SK-N-MC (cell line): Measurements from ENCODE around the gene PSMD14.

Experiments
- DNase-seq: peaks from one replicate; pipeline ENCODE4 v3.0.0-alpha.2; 2011; ENCODE audit warnings: low read depth, low spot score
- H3K27ac ChIP-seq: fragments of 200-600 bp; sonication (generic); 2 replicates; pipeline ENCODE4 v1.5.1; 2016; ENCODE audit warnings: mixed run types
- H3K36me3 ChIP-seq: fragments of 200-600 bp; sonication (generic); 2 replicates; pipeline ENCODE4 v1.6.1; 2017; ENCODE audit warnings: antibody characterized with exemption, low read length, mixed read lengths; ENCODE audit not compliant: insufficient read depth
- H3K4me3 ChIP-seq: fragments of 200-600 bp; sonication (generic); 2 replicates; pipeline ENCODE4 v1.5.1; 2016
- H3K9ac ChIP-seq: fragments of 200-600 bp; sonication (generic); 2 replicates; pipeline ENCODE4 v1.8.0; 2017; ENCODE audit warnings: mixed run types, mixed read lengths; ENCODE audit not compliant: insufficient read length
- H3K9me3 ChIP-seq: fragments of 200-600 bp; sonication (generic); 2 replicates; pipeline ENCODE4 v1.6.1; 2017; ENCODE audit warnings: low read depth, mild to moderate bottlenecking, antibody characterized with exemption, low read length, moderate library complexity, mixed read lengths
- EZH2 ChIP-seq: fragments of 200-600 bp; sonication (generic); IDR thresholded peaks from one replicate; pipeline ENCODE4 v1.6.1; 2017; ENCODE audit warnings: antibody characterized with exemption
- FOXP2 ChIP-seq: optimal IDR thresholded peaks from 2 replicates; pipeline ENCODE3; 2011; ENCODE audit warnings: mild to moderate bottlenecking, moderate library complexity; ENCODE audit not compliant: insufficient read depth; ENCODE audit errors: extremely low read length, control extremely low read depth
- POLR2AphosphoS5 ChIP-seq: IDR thresholded peaks from 2 replicates; pipeline ENCODE4 v1.6.1; 2012; ENCODE audit warnings: mild to moderate bottlenecking, low read depth, low read length, borderline replicate concordance

PSMD14 gene

DNA sequence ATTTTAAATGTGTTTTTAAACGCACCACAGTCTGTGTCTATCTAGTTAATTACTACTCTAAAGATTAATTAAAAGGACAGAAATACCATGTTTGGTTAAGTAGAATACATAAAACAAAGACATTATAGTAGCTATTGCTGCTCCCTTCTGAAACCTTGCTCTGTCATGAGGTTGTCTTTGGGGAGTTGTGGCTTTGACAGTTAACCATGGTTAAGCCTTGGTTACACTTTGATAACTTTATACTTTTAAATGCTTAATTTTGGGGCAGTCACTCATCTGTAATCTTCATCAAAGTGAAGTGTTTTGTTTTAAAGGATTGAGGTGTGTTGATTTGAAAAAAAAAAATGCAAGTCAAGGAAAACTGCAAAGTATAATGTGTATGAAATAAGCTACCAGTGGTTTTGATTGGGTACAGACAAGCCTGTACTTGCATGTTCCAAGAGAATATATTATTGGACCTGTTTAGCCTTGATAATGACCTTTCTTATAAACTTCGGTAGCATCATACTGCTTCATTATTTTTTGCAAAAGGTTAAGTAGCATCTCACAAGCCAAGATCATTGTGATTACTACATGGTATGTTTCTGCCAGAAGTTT, 78.1 kb downstream of the PSMD14 start:
- peaks cover 72% of the 10 kb centered on the region for H3K36me3 ChIP-seq
- no peak overlapping the region for H3K27ac ChIP-seq
- H3K4me3 ChIP-seq, result no peak overlapping the region
- H3K9ac ChIP-seq, result no peak overlapping the region
- no peak for DNase-seq
- TF ChIP-seq POLR2AphosphoS5, result no peak
- no peak for TF ChIP-seq FOXP2
- no peak for TF ChIP-seq EZH2
- H3K9me3 ChIP-seq, result no peaks in the 10 kb centered on the region

- Histone ChIP-seq H3K9me3 (no peaks in the 10 kb centered on the region), H3K9ac (no peak overlapping the region), H3K36me3 (peaks cover 84% of the 10 kb centered on the region), H3K27ac (no peak overlapping the region), H3K4me3 (no peak overlapping the region)
- TF ChIP-seq EZH2 (no peak), FOXP2 (no peak), POLR2AphosphoS5 (no peak)
- no peak for DNase-seq
Measured at GRCh38 chr2:161388146-161388779, 80.0 kb downstream of the PSMD14 start.

GRCh38 chr2:161391737-161392506, 83.7 kb downstream of the PSMD14 start:
- Histone ChIP-seq H3K9ac (no peak overlapping the region), H3K9me3 (no peaks in the 10 kb centered on the region), H3K36me3 (peaks cover 94% of the 10 kb centered on the region), H3K27ac (no peak overlapping the region), H3K4me3 (no peak overlapping the region)
- TF ChIP-seq FOXP2 (no peak), EZH2 (no peak), POLR2AphosphoS5 (no peak)
- DNase-seq, result no peak

- Histone ChIP-seq H3K27ac (no peak overlapping the region), H3K9ac (no peak overlapping the region), H3K36me3 (peaks cover 77% of the 10 kb centered on the region), H3K4me3 (no peak overlapping the region), H3K9me3 (no peaks in the 10 kb centered on the region)
- TF ChIP-seq FOXP2 (no peak), EZH2 (no peak), POLR2AphosphoS5 (no peak)
- no peak for DNase-seq
Measured at GRCh38 chr2:161400076-161400475, 91.9 kb downstream of the PSMD14 start.

DNA sequence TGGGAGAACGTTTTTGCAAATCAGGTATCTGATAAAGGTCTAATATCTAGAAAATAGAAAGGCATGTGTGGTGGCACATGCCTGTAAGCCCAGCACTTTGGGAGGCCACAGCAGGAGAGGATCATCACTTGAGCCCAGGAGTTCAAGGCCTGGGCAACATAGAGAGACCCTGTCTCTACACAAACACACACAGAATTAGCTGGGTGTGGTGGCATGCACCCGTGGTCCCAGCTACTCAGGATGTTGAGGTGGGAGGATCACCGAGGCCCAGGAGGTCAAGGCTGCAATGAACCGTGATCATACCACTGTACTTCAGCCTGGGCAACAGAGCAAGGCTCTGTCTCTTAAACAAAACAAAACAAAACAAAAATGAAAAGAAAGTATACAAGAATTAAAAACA, 94.1 kb downstream of the PSMD14 start:
- TF ChIP-seq EZH2 (no peak), FOXP2 (no peak), POLR2AphosphoS5 (no peak)
- Histone ChIP-seq H3K36me3 (peaks cover 58% of the 10 kb centered on the region), H3K27ac (no peak overlapping the region), H3K9me3 (no peaks in the 10 kb centered on the region), H3K9ac (no peak overlapping the region), H3K4me3 (no peak overlapping the region)
- no peak for DNase-seq

DNA sequence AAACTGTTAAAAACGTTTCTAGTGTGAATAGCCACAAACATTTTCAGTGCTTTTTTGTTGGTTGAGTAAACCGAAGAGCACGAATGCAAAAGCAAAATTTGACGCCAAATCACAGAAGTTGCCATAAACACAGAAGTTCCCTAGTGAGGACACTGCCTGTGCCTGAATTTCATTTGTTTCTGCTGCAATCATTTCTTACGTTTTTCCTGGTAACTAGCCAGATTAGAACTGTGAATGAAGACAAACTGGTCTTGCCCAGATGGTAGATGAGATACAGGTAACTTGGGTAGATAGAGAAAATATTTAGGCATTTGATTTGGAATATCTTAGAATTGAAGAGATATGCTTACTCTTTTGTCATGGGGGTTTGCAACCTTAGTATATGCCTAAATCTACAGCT, 98.1 kb downstream of the PSMD14 start:
- Histone ChIP-seq H3K4me3 (no peak overlapping the region), H3K27ac (no peak overlapping the region)
- no peak for DNase-seq

GRCh38 chr2:161407597-161407996, 99.4 kb downstream of the PSMD14 start:
- Histone ChIP-seq H3K9ac (no peak overlapping the region), H3K9me3 (no peaks in the 10 kb centered on the region), H3K4me3 (no peak overlapping the region), H3K36me3 (peaks cover 35% of the 10 kb centered on the region), H3K27ac (no peak overlapping the region)
- DNase-seq, result no peak
- TF ChIP-seq EZH2 (no peak), FOXP2 (no peak), POLR2AphosphoS5 (no peak)

More for the DNA sequence above, 98.1 kb downstream of the PSMD14 start:
- TF ChIP-seq FOXP2, result no peak
- TF ChIP-seq EZH2, result no peak
- no peak for TF ChIP-seq POLR2AphosphoS5
- Histone ChIP-seq H3K9me3 (no peaks in the 10 kb centered on the region), H3K9ac (no peak overlapping the region), H3K36me3 (peaks cover 37% of the 10 kb centered on the region)

DNA sequence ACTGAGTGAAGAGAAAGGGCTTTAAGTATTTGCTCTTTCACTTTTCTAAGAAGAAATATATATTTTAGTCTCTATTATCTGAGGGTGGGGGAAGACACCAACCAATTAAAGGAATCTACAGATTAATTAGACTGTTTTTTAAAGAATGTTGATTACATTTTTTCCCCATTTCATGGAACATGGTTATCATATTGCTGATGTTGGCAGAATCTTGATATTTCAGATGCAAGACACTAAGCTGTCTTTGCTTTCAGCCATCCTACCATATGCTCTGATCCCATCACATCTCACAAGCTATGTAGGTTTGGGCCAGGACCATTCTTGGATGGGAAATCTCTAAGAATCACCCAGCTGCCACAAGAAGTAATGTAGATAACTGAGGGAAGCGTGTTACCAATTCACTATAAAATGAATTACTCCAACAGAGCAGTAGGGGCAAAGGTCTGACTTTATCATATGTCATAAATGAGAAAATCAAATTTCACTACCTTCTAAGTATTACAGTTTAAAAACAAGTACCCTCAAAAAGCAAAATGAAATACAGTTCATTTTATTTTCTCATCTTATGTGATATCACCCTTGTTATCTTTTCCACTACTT, 101.2 kb downstream of the PSMD14 start:
- no peak for TF ChIP-seq FOXP2
- no peak for TF ChIP-seq POLR2AphosphoS5
- no peak for TF ChIP-seq EZH2
- Histone ChIP-seq H3K9me3 (no peaks in the 10 kb centered on the region), H3K9ac (no peak overlapping the region), H3K4me3 (no peak overlapping the region), H3K36me3 (peaks cover 32% of the 10 kb centered on the region), H3K27ac (no peak overlapping the region)
- DNase-seq, result no peak
